ENCODE data around the gene BPTF.
"Not testable (repeated sequence)": the region's sequence is repeated elsewhere in the genome, so short reads cannot be mapped to it uniquely, and the experiment has no call there.

The BPTF gene

GRCh38 chr17:67980883-67981282 is 155.6 kb downstream of the BPTF start:
- not testable (repeated sequence) for DNase-seq

GRCh38 chr17:67982034-67982640 is 156.8 kb downstream of the BPTF start:
- no peak for DNase-seq

GRCh38 chr17:67982686-67983382 is 157.5 kb downstream of the BPTF start:
- DNase-seq, result no peak

- DNase-seq, result no peak
These were observed 158.0 kb downstream of the BPTF start for GRCh38 chr17:67983383-67983688.

- no peak for DNase-seq
These were observed 165.6 kb downstream of the BPTF start for GRCh38 chr17:67990909-67991308.

- no peak for DNase-seq
These were observed 167.3 kb downstream of the BPTF start for GRCh38 chr17:67992548-67993152.

- DNase-seq, result peak; percentile 44 to 86
These were observed 168.1 kb downstream of the BPTF start for GRCh38 chr17:67993153-67993997.

GRCh38 chr17:67993998-67994361 is 168.7 kb downstream of the BPTF start:
- DNase-seq, result no peak

GRCh38 chr17:67994817-67995569 is 169.7 kb downstream of the BPTF start:
- no peak for DNase-seq

- DNase-seq, result peak in 1 of 2 donors; percentile 44
These were observed 170.4 kb downstream of the BPTF start for GRCh38 chr17:67995570-67996263.

- DNase-seq, result not testable (repeated sequence)
These were observed 171.2 kb downstream of the BPTF start, which contains the start of gene C17orf58 for GRCh38 chr17:67996301-67997171. Gene C17orf58 (minus strand): TSS chr17:67996469. CDS start chr17:67996198, 271 bp downstream.

- DNase-seq, result no peak
These were observed 173.2 kb downstream of the BPTF start for GRCh38 chr17:67998466-67998865.

GRCh38 chr17:67999291-67999911 is 174.1 kb downstream of the BPTF start:
- DNase-seq, result no peak

- no peak for DNase-seq
These were observed 178.9 kb downstream of the BPTF start for GRCh38 chr17:68004201-68004600.

- no peak for DNase-seq
These were observed 181.5 kb downstream of the BPTF start for GRCh38 chr17:68006797-68007196.

GRCh38 chr17:68011199-68011665 is 185.9 kb downstream of the BPTF start:
- DNase-seq, result peak; percentile 35 to 37

- DNase-seq, result no peak
These were observed 188.1 kb downstream of the BPTF start for GRCh38 chr17:68013385-68013784.

GRCh38 chr17:68015081-68015723 is 189.9 kb downstream of the BPTF start:
- no peak for DNase-seq

- DNase-seq, result no peak
These were observed 191.5 kb downstream of the BPTF start for GRCh38 chr17:68016838-68017237.

- DNase-seq, result not testable (repeated sequence)
These were observed 193.2 kb downstream of the BPTF start for GRCh38 chr17:68018493-68018892.

Data from bone marrow (tissue), 2 donors.